GM21786 (cell line): Measurements from ENCODE around the gene BICRA.

Experiments used
- ATAC-seq: cut with Tn5 transposase; IDR thresholded peaks from one replicate; pipeline ENCODE4 v1.9.1; 2021; ENCODE audit not compliant: unreplicated experiment

The BICRA gene

DNA sequence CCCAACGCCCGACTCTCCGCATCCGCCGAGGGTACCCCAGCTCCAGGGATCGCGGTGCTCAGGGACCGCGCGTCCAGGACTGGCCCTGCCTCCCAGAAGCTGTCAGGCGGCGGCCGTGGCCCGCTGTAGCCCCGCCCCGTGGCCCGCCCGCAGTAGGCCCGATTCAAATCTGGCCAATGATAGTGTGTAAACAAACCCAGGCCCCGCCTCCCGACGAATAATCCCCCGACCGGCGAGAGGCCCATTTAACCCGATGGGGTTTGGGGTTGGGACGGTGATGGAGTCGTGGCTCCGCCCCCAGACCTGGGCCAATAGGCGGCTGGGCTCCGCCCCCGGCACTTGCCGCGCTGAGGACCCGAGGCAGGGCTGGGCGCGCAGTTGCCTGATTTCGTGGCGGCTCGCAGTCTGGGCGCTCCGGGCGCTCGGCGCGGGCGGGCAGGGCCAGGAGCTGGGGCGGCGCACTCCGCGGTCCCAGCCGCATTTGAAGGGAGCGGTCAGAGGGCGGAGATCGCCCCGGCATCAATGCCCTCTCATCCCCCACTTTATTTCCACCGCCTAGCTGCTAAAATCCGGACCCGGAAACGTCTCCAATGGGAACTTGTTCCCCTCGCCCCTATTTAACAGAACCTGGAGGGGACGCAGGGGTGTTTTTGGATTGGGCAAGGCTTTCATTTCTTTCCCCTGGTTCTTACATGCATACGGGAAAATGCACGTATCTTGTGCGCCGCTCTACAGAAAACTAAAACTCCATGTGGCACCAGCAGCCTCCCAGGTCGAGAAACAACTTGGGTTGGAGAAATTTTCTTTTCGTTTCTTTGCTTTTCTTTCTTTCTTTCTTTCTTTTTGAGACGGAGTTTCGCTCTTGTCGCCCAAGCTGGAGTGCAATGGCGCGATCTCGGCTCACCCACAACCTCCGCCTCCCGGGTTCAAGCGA, 8.4 kb upstream of the BICRA start:
- peak; percentile 88 for ATAC-seq

DNA sequence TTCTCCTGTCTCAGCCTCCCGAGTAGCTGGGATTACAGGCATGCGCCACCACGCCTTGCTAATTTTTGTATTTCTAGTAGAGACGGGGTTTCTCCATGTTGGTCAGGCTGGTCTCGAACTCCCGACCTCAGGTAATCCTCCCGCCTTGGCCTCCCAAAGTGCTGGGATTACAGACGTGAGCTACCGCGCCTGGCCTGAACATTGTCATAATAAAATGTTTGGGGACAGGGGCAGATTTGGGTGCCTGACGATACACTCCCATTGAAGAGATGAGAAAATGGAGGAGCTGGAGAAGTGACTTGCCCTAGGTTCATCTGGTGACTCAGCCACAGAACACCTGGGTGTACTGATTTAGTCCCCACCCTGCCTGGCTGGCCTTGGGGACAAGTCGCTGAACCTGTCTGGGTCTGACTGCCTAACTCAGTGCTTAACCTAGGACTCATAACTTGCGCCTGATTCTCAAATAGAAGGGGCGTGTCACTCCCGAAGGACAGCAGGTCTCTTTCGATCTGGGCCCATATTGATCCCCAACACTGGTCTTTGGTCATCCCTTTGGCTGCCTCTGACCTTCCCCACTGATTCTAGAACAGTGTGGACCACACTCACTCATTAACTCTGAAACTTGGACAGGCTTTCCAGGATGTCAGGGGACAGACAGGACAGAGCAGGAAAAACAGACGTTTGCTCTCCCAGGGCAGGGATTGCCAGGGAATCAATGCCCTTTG, 7.6 kb upstream of the BICRA start:
- ATAC-seq, result no peak

DNA sequence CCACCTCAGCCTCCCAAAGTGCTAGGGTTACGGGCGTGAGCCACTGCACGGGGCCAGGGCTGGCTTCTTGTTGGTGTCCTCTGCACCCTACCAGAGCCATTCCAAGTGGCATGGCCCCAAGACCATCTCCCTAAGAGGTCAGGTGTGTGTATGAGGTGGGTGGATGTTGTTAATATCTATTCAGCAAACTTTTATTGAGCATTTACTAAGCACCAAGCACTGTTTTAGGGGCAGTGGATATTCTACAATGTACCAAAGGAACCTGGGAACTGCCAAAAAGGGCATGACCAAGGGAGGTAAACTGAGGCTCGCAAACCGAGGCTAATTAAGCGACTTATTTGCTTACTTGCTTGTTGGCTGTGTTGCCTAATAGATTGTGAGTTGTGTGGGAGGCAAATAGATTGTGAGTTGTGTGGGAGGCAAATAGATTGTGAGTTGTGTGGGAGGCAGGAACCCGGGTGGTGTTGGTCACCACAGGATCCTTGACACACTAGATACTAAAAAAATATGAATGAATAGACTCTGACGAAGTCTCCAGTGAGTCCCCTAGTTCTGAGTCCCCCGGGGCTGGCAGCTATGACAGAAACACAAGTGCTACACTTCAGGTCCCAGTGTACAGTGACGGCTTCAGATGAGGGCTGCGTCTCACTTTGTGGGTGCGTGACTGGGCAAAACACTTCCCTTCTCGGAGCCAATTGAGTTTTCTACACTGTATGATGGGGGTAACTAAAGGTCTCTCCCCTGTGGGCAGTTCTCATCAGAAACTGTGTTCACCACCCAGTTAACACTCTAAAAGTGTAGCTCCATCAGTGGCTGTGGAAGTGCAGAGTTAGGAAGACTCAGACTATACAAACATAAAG, 5.0 kb upstream of the BICRA start:
- no peak for ATAC-seq

DNA sequence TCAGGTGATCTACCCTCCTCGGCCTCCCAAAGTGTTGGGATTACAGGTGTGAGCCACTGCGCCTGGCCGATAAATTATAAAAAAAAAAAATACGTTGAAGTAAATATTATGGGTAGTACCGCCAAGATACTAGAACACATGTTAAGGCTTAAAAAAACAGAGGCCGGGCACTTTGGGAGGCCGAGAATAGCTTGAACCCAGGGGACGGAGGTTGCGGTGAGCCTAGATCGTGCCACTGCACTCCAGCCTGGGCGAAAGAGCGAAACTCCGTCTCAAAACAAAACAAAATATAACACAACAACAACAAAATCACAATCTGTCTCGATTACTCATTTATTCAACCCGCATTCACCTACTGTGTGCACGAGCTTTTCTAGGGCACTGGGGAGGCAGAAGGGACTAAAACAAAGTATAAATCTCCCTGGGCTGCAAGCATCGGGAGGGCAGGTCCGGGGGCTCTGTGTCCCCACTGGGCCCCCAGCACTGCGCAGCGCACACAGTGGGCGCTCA, 1.3 kb upstream of the BICRA start:
- ATAC-seq, result no peak

DNA sequence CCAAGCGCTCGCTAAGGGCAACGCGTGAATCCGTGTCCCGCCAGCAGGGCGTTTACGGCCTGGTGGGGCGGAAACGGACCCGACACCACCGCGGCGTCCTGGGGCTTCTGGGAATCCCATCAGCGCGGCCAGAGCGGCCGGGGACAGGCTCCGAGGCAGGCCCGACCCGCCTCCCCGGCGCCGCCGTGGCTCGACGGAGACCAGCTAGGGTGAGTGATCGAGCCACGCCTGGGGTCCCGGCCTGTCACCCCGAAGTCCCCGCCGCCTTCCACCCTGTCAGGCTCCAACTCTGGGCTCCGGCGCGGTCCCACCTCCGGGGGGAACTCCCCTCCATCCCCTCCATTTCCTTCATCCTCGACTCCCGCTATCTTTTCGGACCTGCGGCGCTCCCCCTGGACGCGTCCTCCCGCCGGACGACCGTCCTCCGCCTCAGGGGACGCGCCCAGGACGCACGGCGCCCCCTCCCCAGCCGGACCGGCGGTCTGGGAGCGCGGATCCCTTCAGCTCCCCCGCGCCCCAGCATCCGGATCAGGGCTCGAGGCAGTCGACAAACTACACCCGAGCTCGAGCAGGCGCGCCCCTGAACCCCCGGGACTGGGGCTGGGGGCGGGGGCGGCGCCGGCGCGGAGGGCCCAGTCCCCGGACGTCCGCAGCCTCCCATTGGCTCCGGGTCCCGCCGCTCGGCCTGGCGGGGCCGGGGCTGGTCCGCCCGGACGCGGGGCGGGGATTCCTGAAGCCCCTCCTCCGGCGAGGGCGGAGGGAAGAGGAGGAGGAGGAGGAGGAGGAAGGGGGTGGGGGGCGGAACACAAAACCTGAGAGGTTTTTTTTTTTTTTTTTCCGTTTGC, 638 bp upstream of the BICRA start:
- ATAC-seq, result peak; percentile 65

DNA sequence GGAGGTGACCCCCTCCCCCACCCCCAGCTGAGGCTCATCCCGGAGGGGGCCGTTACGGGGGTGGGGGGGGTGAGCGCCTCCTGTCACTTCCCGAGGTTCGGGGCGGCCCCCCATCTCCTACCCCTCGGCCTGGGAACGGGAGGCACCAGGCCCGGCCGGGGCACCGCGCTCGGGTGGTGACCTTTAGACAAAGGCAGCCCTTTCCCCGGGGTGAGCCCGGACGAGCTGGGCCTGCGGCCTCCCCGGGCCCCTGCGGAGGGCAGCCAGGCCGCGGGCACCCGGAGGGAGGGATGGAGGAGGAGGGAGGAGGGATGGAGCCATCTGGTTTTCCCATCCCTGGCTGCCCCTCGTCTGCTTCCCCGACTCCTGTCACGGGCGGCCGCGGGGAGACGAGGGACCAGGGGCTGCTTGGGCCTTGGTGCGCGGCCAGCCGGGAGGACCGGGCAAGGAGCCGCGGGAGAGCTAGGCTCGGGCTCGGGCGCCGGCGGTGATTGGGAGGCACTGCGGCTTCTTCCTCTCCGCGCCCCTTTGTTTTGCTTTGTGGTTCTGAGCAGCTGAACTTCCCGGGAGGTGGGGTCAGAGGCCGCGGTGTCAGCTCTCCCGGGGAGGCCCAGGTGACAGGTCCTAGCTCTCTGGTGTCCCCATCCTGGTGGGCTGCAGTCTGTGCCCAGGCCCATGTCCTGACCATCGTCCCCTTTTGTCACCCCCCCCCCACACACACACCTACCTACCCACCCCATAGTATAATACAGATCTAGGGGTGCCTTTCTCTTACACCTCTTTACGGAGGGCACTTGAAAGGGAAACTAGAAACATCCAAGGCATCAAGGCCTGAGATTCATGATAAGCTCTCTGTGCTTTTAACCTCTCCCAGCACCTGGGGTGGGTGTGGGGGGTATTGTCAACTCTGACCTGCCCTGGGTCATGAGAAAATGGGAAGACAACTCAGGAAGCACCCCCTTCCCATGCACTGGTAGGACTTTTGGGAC, 1.3 kb downstream of the BICRA start:
- no peak for ATAC-seq

DNA sequence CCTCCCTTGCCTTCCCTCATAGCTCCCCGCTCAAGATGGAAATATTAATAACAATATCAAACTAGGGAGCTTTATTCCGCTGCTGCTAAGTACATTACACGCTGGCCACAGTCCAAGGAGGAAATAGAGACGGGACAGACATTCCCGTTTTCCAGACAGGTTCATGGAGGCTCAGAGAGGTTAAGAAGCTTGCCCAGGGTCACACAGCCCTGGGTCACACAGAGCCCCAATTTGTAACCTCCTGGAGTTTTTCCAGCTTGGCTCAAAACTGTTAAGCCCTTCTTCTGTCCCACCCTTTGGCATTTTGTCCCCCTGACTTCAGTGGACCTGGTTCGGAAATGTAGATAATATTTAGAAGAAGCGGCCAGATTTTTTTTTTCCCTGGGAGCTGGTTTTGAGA, 2.0 kb downstream of the BICRA start:
- no peak for ATAC-seq

DNA sequence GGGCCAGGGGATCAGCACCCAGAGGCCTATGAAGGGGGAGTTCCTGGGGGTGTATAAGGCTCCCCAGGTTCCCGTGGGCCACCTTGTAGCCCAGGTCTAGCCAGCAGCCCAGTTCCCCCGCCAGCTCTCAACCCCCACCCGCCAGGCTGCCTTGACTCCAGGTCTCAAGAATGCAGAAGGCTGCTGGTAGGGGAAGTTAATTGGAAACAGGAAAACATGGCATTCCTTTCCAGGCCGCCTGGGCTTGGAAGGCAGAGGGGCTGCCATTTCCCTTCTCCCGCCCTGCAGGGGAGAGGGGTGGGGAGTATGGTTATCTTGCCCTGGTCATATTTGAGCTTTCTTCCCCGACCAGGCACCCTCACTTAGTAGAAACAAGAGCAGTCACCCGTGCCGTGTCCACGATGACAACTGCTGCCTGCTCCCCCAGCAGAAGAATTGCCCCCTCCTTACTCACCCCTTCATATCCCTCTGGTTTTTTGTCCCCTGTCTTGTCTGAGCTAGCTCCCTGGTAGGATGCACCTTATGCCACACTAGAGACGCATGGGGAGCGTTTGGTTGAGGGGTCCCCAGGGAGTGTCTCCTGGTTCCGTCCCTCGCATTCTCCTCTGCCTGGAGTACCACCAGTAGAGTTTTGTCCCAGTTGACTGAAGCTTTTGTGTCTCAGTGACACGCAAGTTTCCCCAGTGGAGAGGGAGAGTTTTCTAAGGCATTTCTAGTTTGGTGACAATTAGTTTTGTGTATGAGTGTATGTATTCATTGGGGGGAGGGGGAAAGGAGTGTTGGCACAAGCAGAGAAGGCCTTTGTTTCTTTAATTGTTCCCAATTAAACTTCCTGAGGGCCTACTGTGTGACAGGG, 4.5 kb downstream of the BICRA start:
- ATAC-seq, result no peak

DNA sequence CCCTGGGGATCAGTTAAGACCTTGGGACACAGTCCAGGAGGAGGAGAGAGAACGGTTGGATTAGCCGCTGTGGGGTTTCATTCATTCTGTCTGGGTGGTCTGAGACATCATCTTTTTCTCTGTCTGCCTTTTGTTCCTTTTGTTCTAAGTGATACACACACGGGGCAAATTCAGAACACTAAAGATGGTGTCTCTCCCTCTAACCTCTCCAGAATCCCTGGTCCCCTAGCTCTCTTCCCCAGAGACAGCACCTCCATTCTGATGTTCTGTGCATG, 5.0 kb downstream of the BICRA start:
- no peak for ATAC-seq

DNA sequence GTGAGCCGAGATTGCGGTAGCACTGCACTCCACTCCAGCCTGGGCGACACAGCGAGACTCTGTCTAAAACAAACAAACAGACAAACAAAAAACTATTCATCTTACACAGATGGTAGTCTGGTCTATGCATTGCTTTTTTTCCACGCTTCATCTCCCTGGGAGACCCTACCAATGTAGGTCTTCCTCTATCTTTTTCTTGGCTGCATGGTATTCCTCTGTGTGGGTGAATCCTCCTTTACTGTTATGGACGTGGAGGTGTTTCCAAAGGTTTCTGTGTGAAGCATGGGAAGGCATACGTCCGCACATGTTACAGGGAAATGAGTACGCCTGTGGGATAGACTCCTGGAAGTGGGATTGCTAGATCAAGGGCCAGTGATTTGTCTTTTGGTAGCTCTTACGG, 5.6 kb downstream of the BICRA start:
- no peak for ATAC-seq

DNA sequence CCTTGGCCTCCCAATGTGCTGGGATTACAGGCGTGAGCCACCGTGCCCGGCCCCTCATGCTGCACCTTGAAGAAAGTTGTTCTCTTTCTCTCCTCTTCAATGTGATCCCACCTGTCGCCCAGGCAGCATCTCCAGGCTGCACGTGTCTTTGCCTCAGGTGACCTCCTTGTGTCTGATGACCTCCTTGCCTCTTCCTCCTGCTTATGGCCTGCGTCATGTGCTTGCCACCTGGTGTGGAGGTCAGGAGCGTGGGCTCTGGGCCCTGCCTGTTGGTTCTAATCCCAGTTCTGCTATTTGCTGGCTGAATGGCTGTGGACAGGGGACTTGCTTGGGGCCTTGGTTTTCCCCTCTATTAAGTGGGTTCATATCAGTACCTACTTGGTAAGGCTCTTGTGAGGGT, 6.3 kb downstream of the BICRA start:
- no peak for ATAC-seq

DNA sequence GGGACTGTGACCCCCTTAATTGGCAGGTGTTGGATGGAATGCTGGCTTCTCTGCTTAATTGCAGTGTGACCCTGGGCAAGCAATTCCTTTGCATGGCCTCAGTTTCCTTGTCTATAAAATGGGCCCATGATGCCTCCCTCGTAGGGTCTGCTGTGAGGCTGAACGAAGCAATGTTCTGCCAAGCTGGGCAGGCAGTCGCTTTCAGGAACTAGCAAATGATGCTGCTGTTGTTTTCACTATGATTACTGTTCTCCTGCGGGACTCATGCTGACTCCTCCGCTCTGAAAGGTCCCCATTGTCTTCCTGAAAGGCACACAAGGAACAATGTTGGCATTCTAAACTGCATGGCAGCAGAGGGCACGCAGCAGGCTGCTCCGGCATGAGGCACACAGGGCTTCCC, 6.8 kb downstream of the BICRA start:
- ATAC-seq, result no peak

DNA sequence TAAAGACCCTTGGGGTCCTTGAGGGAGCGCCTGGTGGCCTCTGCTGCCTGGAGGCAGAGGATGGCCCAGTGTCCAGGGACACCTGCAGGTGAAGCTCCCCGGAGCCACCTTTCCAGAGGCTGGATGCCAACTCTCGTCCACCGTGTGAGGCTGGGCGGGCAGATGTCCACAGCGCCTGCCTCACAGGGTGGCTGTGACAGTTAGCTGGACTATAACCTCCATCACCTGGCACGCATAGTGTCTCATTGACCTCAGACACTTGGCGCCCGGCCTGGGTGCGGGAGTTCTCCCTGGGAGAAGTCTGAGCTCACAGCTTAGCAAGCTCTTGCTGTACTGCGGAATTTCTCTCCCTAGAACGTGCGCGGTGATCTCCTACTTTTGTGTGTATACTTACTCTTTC, 9.8 kb downstream of the BICRA start:
- ATAC-seq, result no peak

DNA sequence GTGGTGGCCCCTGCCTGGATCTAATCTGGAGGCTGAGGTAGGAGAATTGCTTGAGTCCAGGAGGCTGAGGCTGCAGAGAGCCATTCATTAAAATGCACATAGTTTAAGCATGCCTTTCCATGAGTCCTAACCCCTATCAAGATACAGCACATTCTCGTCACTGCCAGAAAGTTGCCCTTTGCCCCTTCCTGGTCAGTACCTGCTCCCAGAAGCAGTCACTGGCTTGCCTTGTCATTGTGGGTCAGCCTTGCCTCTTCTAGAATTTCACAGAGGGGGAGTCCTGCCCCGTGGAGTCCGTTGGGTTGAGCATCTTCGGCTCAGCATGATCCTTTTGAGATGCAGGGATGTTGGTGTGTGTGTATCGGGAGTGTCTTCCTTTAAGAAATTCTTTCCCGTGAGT, 10.8 kb downstream of the BICRA start:
- ATAC-seq, result no peak

DNA sequence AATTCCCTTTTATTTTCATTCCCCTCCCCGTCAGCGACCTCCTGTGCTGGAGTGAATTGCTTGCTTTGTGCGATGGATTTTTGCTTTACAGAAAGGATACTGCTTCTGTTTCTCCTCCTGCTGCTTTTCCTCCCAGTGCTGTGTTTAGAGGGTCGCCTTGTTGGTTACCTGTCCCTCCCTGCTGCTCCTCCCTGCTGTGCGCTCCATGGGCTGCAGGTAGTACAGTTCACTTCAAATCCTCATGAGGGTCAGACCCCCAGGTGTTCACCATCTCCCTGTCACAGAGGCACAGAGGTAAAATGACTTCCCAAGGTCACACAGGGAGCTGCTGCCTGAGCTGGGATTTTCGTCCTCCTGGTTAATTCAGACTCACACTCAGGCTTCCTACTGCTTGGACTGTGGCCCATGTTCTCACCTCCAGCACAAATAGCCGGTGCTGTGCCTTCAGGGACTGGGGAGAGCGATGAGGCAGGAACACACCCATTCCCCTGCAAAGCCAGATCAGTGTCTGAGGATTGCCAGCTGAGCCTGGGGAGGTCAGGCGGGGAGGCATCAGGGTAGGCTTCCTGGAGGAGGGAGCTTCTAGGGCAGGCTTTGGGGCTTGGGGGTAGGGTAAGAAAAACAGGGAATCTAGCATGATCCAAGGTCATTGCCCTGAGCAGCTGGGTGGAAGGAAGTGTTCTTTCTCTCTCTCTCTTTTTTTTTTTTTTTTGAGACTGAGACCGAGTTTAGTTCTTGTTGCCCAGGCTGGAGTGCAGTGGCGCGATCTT, 14.4 kb downstream of the BICRA start:
- no peak for ATAC-seq

DNA sequence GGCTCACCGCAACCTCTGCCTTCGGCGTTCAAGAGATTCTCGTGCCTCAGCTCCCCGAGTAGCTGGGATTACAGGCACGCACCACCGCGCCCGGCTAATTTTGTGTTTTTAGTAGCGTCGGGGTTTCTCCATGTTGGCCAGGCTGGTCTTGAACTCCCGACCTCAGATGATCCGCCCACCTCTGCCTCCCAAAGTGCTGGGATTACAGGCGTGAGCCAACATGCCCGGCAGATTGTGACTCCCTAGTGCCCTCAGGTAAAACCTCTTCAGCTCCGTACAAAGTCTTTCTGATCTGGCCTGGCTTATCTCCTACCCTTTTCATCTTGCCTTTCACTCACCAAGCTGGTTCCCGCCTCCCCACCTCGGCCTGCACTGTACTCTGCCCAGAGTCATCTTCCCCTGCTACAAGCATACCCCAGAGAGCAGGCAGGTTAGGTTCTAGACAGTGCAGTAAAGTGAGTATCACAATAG, 15.0 kb downstream of the BICRA start:
- no peak for ATAC-seq

DNA sequence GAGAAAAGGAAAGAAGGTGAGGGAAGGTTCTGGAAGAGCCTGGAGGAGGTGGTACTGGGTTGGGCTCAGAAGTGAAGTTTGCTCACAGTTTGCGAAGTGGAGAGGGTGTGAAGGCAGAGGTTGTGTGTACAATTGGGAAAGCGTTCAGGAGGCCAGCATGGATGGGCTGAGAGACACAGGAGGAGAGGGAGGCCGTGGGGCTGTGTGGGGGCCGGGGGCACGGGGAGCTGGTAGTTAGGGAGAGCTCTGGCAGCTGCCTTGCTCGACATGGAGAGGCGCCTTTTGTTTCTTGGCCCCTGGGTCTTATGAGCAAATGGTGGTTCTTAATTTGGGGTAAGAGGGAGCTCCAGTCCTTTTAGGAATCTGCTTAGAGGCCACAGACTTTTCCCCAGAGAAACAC, 16.7 kb downstream of the BICRA start:
- ATAC-seq, result no peak

DNA sequence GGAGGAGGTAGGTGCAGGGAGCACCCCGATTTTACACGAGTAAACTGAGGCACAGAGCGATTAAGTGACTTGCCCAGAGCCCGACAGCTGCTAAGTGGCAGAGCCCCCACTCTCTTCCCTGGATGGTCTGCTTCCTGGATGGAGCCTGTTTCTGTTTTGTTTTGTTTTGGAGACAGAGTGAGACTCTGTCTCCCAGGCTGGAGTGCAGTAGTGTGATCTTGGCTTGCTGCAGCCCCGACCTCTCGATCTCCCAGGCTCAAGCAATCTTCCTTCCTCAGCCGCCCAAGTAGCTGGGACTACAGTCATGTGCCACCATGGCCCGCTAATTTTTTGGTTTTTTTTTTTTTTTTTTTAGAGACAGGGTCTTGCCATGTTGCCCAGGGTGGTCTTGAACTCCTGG, 17.3 kb downstream of the BICRA start:
- ATAC-seq, result no peak
